GM12874 (cell line): ENCODE measurements around the gene PCYT2.

Experiments used
- CTCF ChIP-seq: IDR thresholded peaks from 2 replicates; pipeline ENCODE4 v1.5.1; 2011; ENCODE audit warnings: low read depth, mild to moderate bottlenecking, control low read depth, low read length, moderate library complexity; ENCODE audit not compliant: insufficient read depth

Gene PCYT2

GRCh38 chr17:81890447-81891302 lies 20.5 kb downstream of the PCYT2 start:
- no peak for TF ChIP-seq CTCF

DNA sequence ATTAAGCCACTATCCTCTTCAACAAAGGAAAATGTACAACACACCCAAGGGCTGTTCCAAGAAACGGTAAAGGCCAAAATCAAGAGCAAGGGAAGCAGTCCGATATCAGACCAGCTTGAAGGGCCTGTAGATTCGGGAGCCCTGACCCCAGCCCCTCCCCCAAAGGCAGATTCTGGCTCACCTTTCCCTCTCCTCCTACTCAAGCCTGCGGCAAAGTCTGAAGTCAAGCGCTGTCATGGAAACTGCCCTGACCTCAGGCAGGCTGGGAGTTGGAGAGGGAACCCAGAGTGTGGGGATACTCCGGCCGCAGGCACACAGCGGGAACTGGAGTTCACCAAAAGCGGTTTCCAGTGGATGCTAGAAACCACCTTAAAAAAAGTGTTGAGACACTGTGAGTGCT lies 21.6 kb downstream of the PCYT2 start:
- TF ChIP-seq CTCF, result no peak

- no peak for TF ChIP-seq CTCF
Observed at GRCh38 chr17:81888988-81889595, 22.1 kb downstream of the PCYT2 start.

DNA sequence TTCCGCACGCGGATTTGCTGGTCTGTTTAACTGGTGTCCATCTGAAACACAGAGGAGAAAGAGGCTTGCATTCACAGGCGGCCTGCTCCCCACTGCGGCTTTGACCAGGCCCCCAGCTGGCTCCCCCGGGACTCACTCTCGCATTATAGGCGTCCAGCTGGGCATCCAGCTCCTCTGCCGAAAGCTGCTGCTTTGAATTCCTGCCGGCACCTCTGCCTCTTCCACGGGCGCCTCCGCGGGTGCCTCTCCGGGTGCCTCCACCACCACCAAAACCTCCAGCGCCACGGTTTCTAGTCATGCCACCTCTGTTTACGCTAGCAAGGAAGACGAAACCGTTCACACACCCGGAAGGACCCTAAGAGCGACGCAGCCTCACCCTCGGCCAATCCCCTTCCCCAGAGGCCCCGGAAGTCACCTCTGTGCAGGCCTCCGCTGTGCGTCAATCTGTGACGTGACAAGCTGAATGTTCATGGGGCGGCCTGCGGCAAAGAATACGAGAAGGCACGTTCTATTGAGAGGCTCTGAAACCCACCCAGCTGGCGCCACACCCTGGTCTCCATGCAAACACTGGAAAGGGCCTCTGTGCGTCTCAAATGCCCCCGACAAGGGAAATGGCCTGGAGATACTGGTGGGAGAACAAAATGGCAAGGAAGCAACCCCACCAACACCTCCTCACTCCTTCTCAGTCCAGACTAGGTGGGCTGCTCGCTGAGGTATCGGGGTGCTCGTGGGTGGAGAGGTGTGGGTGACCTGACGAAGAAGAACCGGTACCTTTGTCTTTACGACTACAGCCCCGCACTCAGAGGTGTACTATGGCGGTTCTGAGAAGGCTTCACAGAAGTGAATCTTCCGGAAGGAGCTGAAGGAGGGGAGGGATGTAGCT lies 22.9 kb downstream of the PCYT2 start:
- TF ChIP-seq CTCF, result no peak

DNA sequence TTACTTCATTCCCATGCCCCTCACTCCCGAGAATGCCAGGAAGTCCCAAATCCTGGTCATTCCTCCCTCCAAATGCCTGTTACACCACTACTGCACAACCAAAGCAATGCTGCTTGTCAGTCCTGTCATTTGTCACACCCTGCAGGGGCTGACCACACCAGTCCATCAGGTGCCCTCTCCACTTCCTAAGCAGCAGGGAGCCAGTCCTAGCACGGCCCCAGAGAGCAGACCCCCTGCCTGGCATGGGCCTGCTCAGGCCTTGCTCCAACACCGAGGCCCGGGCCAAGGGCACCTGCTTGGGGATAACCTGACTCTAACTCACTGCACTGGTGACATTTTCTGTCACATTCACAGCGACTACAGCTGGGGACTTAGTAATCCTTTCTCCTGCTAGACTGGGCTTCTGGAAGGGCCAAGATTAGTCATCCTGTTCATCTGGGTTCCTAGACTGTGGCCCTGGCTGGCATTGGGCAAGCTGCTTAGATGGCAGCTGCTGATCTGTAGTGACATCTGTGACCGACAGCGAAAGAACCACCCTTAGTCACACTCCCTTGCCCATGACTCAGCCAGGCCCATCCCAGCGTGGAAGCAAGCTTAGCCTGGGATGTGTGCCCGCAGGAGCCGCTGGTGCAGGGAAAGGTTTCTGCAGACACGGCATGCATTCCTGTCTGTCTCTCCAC lies 25.2 kb downstream of the PCYT2 start:
- TF ChIP-seq CTCF, result no peak

- TF ChIP-seq CTCF, result no peak
Observed at GRCh38 chr17:81885454-81885853, 25.7 kb downstream of the PCYT2 start.
